NCI-H1436 (cell line): Measurements from ENCODE around the gene RNGTT.

Experiments used
- DNase-seq: peaks from one replicate; lab custom pipeline; 2025; lab: John Stamatoyannopoulos, UW

RNGTT gene

DNA sequence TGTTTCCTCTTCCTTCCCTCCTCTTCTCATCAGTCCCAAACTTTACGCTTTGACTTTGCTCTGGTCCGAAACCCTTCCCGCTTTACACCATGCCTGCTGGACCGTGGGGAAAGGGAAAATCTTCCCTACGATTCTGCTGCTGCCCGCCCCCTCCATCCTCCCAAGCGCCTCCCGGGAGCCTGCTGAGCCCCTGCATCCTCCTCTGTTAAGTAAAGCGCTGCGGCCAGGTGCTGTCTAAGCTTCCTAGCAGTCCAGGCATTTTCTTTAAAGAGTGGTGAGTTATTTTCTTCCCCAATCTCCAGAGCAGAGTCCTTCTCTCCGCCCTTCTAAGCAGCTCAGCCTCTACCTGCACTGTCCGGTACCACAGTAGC lies 376.3 kb downstream of the RNGTT start:
- no peak for DNase-seq

- no peak for DNase-seq
Observed at GRCh38 chr6:88586371-88587149, 376.9 kb downstream of the RNGTT start.

DNA sequence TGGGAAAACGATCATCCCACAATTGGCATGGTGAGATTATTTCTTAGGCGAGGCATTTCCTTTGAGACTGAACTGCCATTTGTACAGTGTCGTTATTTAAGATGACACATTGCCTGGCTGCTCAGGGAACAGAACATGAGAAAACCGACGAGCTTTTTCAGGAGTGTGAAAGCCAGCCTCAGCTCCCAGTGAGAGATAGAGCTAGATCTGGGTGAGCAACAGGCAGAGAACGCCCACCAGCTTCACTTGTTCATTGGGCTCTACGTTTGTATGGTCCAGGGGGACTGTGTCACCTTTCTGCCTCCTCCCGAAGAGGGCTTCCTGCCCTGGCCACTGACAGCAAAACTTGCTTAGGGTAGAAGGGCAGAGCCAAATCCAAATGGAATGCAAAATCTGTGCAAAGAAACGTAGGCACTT lies 378.1 kb downstream of the RNGTT start:
- DNase-seq = no peak

GRCh38 chr6:88584581-88585275 lies 378.7 kb downstream of the RNGTT start:
- DNase-seq = no peak

- DNase-seq = no peak
Observed at GRCh38 chr6:88577461-88577860, 386.0 kb downstream of the RNGTT start.

- DNase-seq = no peak
Observed at GRCh38 chr6:88575536-88575935, 387.9 kb downstream of the RNGTT start.

- no peak for DNase-seq
Observed at GRCh38 chr6:88574651-88575050, 388.8 kb downstream of the RNGTT start.

DNA sequence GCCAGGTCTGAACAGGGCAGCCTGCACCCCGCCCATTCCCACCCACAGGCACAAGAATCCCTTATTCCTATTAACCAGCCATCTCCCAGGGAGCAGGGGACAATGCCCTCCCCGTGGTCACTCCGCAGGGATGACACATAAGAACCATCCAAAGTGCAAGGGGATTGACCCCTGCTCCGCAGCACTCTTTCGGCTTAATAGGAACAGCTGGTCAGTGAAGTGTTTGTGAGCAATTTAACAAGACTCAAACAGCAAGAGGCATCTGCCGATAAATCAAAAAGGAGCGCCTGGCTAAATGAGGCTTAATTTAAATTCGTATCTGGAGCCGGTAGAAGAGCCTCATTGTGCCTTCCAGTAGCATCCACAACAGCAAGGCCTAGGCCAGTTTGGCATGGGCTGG lies 389.4 kb downstream of the RNGTT start:
- DNase-seq = no peak

DNA sequence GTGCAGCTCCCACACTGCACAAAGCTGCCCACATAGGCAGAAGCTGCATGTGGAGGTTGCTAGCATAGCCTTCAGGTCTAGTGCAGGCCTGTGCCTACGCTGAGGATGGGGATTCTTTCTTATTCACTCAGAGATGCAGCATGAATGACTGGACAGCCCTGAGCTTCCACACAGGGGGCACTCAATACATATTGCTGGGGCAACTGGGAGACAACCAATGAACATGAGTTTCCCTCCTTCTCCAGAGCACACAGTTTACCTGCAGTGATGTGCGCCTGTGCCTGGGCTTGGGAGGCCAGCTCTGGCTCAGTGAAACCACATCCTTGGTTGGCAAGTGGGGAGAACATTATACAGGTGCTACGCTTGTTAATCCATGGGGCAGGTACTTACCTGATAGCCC lies 389.9 kb downstream of the RNGTT start:
- no peak for DNase-seq

DNA sequence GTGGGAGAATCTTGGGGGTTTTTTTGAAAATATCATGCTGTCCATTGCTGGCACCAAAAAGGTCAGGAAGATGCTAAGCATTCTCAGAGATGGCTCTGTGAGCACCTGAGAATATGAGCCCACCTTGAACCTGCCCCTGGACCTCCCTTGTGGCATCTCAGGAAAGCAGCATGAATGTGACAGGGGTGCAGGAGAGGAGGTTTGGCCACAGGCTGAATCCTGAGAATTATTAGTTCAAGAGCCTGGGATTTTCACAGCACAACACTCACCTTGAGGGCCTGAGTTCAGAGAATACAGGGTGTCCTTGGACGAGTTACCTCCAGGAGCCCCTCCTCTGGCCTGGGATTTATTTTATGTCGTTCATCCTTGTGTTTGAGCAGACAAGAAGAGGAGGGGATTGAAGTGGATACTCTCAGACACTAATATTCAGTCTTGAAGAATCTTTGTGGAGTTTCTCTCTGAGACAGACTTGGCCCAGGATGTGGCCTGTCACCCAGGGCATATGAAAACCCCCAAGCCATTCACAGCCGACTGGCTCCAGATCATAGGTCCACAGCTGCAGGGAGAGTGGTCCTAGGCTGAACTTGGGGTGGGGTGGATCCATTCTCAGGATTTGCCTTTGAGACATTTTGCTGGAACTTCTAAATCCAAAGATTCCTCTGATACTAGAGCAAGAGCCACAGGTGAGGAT lies 390.8 kb downstream of the RNGTT start:
- no peak for DNase-seq

DNA sequence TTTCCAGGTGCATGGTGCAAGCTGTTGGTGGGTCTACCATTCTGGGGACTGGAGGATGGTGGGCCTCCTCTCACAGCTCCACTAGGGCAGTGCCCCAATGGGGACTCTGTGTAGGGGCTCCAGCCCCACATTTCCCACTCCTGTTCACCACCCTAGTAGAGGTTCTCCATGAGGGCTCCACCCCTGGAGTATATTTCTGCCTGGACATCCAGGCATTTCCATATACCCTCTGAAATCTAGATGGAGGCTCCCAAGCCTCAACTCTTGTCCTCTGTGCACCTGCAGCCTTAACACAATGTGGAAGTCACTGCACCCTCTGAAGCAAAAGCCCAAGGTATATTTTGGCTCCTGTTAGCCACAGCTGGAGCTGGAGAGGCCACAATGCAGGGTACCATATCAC lies 393.5 kb downstream of the RNGTT start:
- no peak for DNase-seq

- DNase-seq = no peak
Observed at GRCh38 chr6:88567696-88568095, 395.7 kb downstream of the RNGTT start.

DNA sequence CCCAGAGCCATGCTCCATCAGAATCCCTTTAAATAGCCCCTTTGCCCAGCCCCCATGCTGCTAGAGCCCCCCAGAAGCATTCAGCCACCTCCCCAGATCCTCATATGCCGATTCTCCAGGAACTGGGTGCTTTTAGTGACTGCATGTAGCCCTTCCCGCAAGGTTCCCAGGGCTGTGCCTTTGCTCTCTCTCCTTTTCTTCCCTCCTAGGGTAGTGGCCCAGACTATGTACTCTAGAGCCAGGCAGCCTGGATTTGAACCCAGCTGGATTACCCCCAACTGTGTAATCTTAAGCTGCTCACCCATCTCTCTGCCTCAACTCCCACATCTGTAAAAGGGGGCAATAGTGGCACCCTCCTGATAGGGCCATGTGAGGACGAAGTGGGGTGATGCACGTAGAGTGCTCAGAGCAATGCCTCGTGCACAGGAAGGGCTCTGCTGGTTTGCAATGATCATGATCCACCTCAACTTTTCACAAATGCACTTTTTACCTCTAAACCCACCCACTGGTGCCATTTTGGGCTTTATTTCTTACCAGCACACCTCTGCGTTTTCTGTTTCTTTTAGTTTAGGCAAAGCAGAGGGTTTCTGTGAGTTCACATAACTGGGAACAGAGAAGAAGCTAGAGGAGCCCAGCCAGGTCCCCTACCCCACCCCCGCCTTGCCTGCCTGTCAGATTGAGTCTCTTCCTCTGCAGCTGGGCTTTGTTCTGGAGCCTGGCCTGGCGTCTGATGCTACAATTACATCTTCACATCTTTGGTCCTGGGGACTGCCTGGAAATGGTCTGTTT lies 396.5 kb downstream of the RNGTT start:
- no peak for DNase-seq

DNA sequence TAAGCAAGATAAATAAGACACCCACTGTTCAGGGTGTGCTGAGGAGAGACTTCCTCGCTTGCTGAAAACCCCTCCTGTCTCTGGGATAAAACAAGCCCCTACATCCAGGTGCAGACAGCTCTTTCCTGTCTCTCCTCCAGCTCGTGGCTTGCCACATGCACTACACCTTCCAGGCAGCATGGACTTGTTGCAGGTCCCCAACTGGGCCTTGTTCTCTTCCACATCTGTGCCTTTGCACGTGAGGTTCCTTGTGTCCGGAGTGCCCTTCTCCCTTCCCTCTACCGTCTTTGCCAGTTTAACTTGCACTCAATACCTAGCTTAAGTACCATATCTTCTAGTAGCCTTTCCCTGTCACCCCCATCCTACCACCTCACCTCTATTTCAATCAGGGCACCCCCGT lies 397.6 kb downstream of the RNGTT start:
- DNase-seq = no peak

GRCh38 chr6:88565409-88565811 lies 398.0 kb downstream of the RNGTT start:
- no peak for DNase-seq

- no peak for DNase-seq
Observed at GRCh38 chr6:88563277-88563625, 400.2 kb downstream of the RNGTT start.

DNA sequence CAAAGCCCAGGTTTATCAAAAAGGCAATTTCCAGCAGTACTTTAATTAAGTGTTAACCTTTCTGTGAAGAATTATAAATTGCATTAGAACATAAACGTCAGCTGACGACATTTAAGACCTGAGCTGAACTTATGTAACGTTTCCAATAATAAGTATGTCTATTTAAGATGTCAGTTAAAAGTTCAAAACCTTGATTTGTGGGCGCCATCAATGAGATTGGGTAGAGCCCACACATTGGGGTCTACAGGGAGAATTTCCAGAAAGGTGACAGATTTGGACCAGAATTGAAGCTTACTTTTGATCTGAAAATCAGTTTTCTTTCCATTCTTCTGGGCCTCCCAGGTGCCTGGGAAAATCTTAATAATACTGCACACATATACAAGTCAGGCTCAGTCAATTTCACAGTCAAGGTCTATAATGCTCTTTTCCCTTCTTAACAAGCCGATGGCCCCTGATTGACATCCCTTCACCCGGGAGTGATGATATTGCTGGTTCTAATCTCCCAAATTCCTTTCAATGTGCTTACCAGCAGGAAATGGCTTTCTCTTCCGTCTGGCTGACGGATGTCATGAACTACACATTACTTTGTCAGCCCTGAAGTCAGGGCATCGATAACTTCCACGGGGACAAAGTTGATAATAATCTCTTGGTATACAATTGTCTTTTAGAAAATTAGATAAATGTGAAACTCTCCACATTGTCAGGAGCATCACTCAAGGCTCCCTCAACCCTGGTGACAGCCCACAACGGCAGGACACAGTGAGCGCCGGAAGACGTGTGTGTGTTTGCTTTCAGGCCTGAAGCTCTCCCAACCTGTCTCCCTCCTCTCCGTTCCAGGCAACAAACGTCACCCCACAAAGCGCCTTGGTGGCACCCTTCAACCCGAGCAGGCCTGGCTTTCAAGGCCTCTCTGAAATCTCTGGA lies 400.8 kb downstream of the RNGTT start:
- no peak for DNase-seq

DNA sequence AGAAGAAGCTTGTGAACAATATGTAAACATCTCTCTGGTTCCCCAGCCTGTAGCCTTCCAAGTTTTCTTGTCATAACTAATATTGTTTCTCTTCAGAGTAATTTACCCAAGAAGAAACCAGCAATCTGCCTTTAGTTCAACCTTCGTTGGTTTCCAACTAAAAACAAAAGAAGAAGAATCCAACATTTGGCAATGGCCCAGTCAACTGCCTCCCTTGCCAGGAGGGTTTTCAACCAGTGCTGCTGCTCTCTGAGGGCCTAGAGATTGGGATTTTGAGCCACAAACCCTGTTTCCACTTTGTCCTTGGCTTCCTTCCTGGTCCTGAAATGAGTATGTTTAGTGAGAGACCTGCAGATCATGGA lies 401.5 kb downstream of the RNGTT start:
- DNase-seq = no peak

- DNase-seq = no peak
Observed at GRCh38 chr6:88561034-88561953, 402.1 kb downstream of the RNGTT start.
